HL-60 (cell line): ENCODE results near the gene MTHFD1L.

Source experiments
- DNase-seq, 2 experiments: peaks; one replicate each; pipeline ENCODE4 v3.0.0-alpha.2; 2010 to 2020; ENCODE audit warnings: low read depth in 1 of 2, low spot score in 1 of 2
- H3K27ac ChIP-seq: fragments of 250-450 bp; sonication (Bioruptor Pico); replicated peaks from 2 replicates; pipeline ENCODE4 v1.5.1; 2020; ENCODE audit warnings: mild to moderate bottlenecking, moderate library complexity
- H3K27me3 ChIP-seq: fragments of 250-450 bp; sonication (Bioruptor Pico); 2 replicates; pipeline ENCODE4 v1.5.1; 2021; ENCODE audit warnings: mild to moderate bottlenecking, moderate library complexity; ENCODE audit not compliant: insufficient read depth, poor library complexity, severe bottlenecking
- H3K4me3 ChIP-seq: replicated peaks from 2 replicates; pipeline ENCODE4 v1.5.1; 2011; ENCODE audit warnings: mild to moderate bottlenecking, control low read depth, low read length; ENCODE audit not compliant: insufficient read depth
- GABPA ChIP-seq: IDR thresholded peaks from 2 replicates; pipeline ENCODE4 v1.6.1; 2012; ENCODE audit warnings: low read depth
- POLR2AphosphoS5 ChIP-seq: IDR thresholded peaks from 2 replicates; pipeline ENCODE4 v1.6.1; 2012; ENCODE audit warnings: low read depth
- SPI1 ChIP-seq: IDR thresholded peaks from 2 replicates; pipeline ENCODE4 v1.6.1; 2012; ENCODE audit warnings: low read depth, mild to moderate bottlenecking, borderline replicate concordance
- TF ChIP-seq, protein P1 (sequence below): IDR thresholded peaks from one replicate; pipeline ENCODE4 v1.5.1; 2011; ENCODE audit warnings: low read length, control low read depth, inconsistent platforms; ENCODE audit not compliant: insufficient read depth
- TF ChIP-seq, protein P2 (sequence below): IDR thresholded peaks from 2 replicates; pipeline ENCODE4 v1.6.1; 2012; ENCODE audit warnings: low read depth; ENCODE audit not compliant: insufficient replicate concordance

MTHFD1L gene

GRCh38 chr6:151054306-151054705 lies 188.8 kb downstream of the MTHFD1L start:
- DNase-seq = no peak
- Histone ChIP-seq H3K27ac (no peak overlapping the region), H3K4me3 (no peak overlapping the region), H3K27me3 (no peaks in the 10 kb centered on the region)
- TF ChIP-seq, protein P1, sequence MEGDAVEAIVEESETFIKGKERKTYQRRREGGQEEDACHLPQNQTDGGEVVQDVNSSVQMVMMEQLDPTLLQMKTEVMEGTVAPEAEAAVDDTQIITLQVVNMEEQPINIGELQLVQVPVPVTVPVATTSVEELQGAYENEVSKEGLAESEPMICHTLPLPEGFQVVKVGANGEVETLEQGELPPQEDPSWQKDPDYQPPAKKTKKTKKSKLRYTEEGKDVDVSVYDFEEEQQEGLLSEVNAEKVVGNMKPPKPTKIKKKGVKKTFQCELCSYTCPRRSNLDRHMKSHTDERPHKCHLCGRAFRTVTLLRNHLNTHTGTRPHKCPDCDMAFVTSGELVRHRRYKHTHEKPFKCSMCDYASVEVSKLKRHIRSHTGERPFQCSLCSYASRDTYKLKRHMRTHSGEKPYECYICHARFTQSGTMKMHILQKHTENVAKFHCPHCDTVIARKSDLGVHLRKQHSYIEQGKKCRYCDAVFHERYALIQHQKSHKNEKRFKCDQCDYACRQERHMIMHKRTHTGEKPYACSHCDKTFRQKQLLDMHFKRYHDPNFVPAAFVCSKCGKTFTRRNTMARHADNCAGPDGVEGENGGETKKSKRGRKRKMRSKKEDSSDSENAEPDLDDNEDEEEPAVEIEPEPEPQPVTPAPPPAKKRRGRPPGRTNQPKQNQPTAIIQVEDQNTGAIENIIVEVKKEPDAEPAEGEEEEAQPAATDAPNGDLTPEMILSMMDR = no peak
- TF ChIP-seq GABPA (no peak), SPI1 (no peak), POLR2AphosphoS5 (no peak)
- TF ChIP-seq, protein P2, sequence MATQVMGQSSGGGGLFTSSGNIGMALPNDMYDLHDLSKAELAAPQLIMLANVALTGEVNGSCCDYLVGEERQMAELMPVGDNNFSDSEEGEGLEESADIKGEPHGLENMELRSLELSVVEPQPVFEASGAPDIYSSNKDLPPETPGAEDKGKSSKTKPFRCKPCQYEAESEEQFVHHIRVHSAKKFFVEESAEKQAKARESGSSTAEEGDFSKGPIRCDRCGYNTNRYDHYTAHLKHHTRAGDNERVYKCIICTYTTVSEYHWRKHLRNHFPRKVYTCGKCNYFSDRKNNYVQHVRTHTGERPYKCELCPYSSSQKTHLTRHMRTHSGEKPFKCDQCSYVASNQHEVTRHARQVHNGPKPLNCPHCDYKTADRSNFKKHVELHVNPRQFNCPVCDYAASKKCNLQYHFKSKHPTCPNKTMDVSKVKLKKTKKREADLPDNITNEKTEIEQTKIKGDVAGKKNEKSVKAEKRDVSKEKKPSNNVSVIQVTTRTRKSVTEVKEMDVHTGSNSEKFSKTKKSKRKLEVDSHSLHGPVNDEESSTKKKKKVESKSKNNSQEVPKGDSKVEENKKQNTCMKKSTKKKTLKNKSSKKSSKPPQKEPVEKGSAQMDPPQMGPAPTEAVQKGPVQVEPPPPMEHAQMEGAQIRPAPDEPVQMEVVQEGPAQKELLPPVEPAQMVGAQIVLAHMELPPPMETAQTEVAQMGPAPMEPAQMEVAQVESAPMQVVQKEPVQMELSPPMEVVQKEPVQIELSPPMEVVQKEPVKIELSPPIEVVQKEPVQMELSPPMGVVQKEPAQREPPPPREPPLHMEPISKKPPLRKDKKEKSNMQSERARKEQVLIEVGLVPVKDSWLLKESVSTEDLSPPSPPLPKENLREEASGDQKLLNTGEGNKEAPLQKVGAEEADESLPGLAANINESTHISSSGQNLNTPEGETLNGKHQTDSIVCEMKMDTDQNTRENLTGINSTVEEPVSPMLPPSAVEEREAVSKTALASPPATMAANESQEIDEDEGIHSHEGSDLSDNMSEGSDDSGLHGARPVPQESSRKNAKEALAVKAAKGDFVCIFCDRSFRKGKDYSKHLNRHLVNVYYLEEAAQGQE = no peak

DNA sequence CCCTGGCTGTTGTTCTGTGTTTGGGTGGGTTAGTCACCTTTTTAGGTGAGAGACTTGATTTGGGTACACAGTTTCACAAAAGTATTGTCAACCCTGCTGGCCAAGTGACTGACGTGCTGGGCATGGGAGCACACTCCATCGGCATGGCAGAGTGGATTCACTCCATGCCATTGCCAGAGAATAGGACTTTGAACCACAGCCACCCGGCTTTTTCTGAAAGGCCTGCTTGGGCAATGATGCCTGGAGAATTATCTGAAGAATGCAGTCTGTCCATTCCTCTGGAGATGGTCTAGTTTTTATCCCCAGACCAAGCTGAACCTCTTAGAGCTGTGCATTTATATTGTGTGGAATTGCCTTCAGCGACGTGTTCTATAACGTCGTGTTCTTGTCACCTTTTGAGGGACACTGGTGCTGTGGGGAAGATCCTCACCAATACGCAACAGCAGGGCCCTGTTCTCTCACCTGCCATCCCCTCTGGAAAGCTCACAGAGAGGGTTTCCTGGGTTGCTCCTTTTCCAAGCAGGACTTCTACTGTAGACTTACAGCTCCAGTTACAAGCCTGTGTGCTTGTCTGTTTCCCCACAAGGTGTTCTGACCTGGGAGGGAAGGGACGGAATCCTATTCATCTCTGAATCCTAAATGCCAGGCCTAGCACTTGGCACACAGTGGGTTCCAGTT lies 190.9 kb downstream of the MTHFD1L start:
- no peak overlapping the region for H3K4me3 ChIP-seq
- H3K27ac ChIP-seq = no peak overlapping the region
- no peak for DNase-seq
- TF ChIP-seq SPI1 = no peak
- no peak for TF ChIP-seq POLR2AphosphoS5
- TF ChIP-seq, protein P2 = no peak
- TF ChIP-seq, protein P1 = no peak
- TF ChIP-seq GABPA = no peak
- no peaks in the 10 kb centered on the region for H3K27me3 ChIP-seq

- DNase-seq = no peak
- no peak overlapping the region for H3K4me3 ChIP-seq
- no peaks in the 10 kb centered on the region for H3K27me3 ChIP-seq
- no peak overlapping the region for H3K27ac ChIP-seq
- TF ChIP-seq, protein P1 = no peak
- TF ChIP-seq SPI1 (no peak), POLR2AphosphoS5 (no peak), GABPA (no peak)
- TF ChIP-seq, protein P2 = no peak
Measured at GRCh38 chr6:151057061-151057460, 191.6 kb downstream of the MTHFD1L start.
